MM.1S (cell line): ENCODE measurements around the gene EIF4H.

ENCODE experiments used
- DNase-seq: peaks from one replicate; pipeline ENCODE4 v3.0.0-alpha.2; 2015
- H2AFZ ChIP-seq: fragments of 300-600 bp; sonication (generic); 2 replicates; pipeline ENCODE4 v1.6.0; 2016; ENCODE audit warnings: antibody characterized with exemption, low read length
- H3F3A ChIP-seq: fragments of 300-600 bp; sonication (generic); 2 replicates; pipeline ENCODE4 v1.6.1; 2016; ENCODE audit warnings: mild to moderate bottlenecking, antibody characterized with exemption, low read length, moderate library complexity, mixed read lengths; ENCODE audit not compliant: insufficient read depth
- H3K27ac ChIP-seq: fragments of 300-600 bp; sonication (generic); 2 replicates; pipeline ENCODE4 v1.5.1; 2016; ENCODE audit warnings: mild to moderate bottlenecking, low read length
- H3K27me3 ChIP-seq: fragments of 300-600 bp; sonication (generic); replicated peaks from 2 replicates; pipeline ENCODE4 v1.6.0; 2016; ENCODE audit warnings: low read length; ENCODE audit not compliant: insufficient read depth
- H3K36me3 ChIP-seq: fragments of 300-600 bp; sonication (generic); replicated peaks from 2 replicates; pipeline ENCODE4 v1.6.1; 2016; ENCODE audit warnings: mild to moderate bottlenecking, low read length, mixed read lengths; ENCODE audit not compliant: insufficient read depth
- H3K4me1 ChIP-seq: fragments of 300-600 bp; sonication (generic); 2 replicates; pipeline ENCODE4 v1.6.1; 2016; ENCODE audit warnings: low read length, mixed read lengths
- H3K4me2 ChIP-seq: fragments of 300-600 bp; sonication (generic); 2 replicates; pipeline ENCODE4 v1.6.0; 2016; ENCODE audit warnings: low read depth, low read length
- H3K4me3 ChIP-seq: fragments of 300-600 bp; sonication (generic); 2 replicates; pipeline ENCODE4 v1.5.1; 2016; ENCODE audit warnings: low read length, mixed read lengths
- H3K79me2 ChIP-seq: fragments of 300-600 bp; sonication (generic); 2 replicates; pipeline ENCODE4 v1.6.1; 2016; ENCODE audit warnings: mixed run types, low read length, mixed read lengths
- H3K9ac ChIP-seq: fragments of 300-600 bp; sonication (generic); 2 replicates; pipeline ENCODE4 v1.6.1; 2016; ENCODE audit warnings: low read length, mixed read lengths
- H3K9me2 ChIP-seq: fragments of 300-600 bp; sonication (generic); replicated peaks from 2 replicates; pipeline ENCODE4 v1.6.1; 2016; ENCODE audit warnings: mild to moderate bottlenecking, low read length, mixed read lengths; ENCODE audit not compliant: insufficient read depth
- H3K9me3 ChIP-seq: fragments of 300-600 bp; sonication (generic); replicated peaks from 2 replicates; pipeline ENCODE4 v1.6.1; 2016; ENCODE audit warnings: mild to moderate bottlenecking, low read length, mixed read lengths; ENCODE audit not compliant: insufficient read depth
- H4K20me1 ChIP-seq: fragments of 300-600 bp; sonication (generic); 2 replicates; pipeline ENCODE4 v1.6.1; 2016; ENCODE audit warnings: mild to moderate bottlenecking, low read length, moderate library complexity, mixed read lengths; ENCODE audit not compliant: insufficient read depth
- CTCF ChIP-seq: fragments of 300-600 bp; sonication (generic); IDR thresholded peaks from 2 replicates; pipeline ENCODE4 v1.5.1; 2016; ENCODE audit warnings: antibody characterized with exemption, low read length, mixed read lengths
- EZH2 ChIP-seq: fragments of 300-600 bp; sonication (generic); optimal IDR thresholded peaks from 2 replicates; pipeline ENCODE3; 2017; ENCODE audit warnings: low read depth, mild to moderate bottlenecking, antibody characterized with exemption, low read length, mixed read lengths
- EZH2phosphoT487 ChIP-seq: fragments of 300-600 bp; sonication (generic); IDR thresholded peaks from 2 replicates; pipeline ENCODE4 v1.6.1; 2018; ENCODE audit warnings: antibody characterized with exemption, low read length

EIF4H gene

GRCh38 chr7:74225400-74225799 lies 51.2 kb downstream of the EIF4H start:
- H3K9me2 ChIP-seq: no peaks in the 10 kb centered on the region
- TF ChIP-seq EZH2 (no peak), EZH2phosphoT487 (no peak), CTCF (no peak)
- H3F3A ChIP-seq: no peaks in the 10 kb centered on the region
- no peaks in the 10 kb centered on the region for H3K36me3 ChIP-seq
- H3K27ac ChIP-seq: no peak overlapping the region
- no peak overlapping the region for H3K4me2 ChIP-seq
- no peaks in the 10 kb centered on the region for H3K9me3 ChIP-seq
- no peak overlapping the region for H3K9ac ChIP-seq
- H3K79me2 ChIP-seq: no peaks in the 10 kb centered on the region
- H3K27me3 ChIP-seq: no peaks in the 10 kb centered on the region
- H4K20me1 ChIP-seq: no peaks in the 10 kb centered on the region
- DNase-seq: no peak
- H3K4me1 ChIP-seq: no peaks in the 10 kb centered on the region
- no peak overlapping the region for H2AFZ ChIP-seq
- H3K4me3 ChIP-seq: no peak overlapping the region

GRCh38 chr7:74226633-74227032 lies 52.5 kb downstream of the EIF4H start:
- H4K20me1 ChIP-seq: no peaks in the 10 kb centered on the region
- H3K36me3 ChIP-seq: no peaks in the 10 kb centered on the region
- no peak overlapping the region for H3K4me2 ChIP-seq
- H3K27me3 ChIP-seq: no peaks in the 10 kb centered on the region
- no peak overlapping the region for H3K9ac ChIP-seq
- no peaks in the 10 kb centered on the region for H3F3A ChIP-seq
- H3K4me3 ChIP-seq: no peak overlapping the region
- H3K4me1 ChIP-seq: no peaks in the 10 kb centered on the region
- H3K9me3 ChIP-seq: no peaks in the 10 kb centered on the region
- no peaks in the 10 kb centered on the region for H3K79me2 ChIP-seq
- H3K27ac ChIP-seq: no peak overlapping the region
- TF ChIP-seq EZH2 (no peak), CTCF (no peak), EZH2phosphoT487 (no peak)
- H3K9me2 ChIP-seq: no peaks in the 10 kb centered on the region
- no peak for DNase-seq
- no peak overlapping the region for H2AFZ ChIP-seq

- Histone ChIP-seq H3K36me3 (no peaks in the 10 kb centered on the region; the same call in 1 of the 2 replicates), H3K9me2 (no peaks in the 10 kb centered on the region), H3F3A (no peaks in the 10 kb centered on the region), H3K9ac (no peak overlapping the region), H4K20me1 (no peaks in the 10 kb centered on the region), H3K4me2 (no peak overlapping the region), H2AFZ (no peak overlapping the region), H3K27me3 (no peaks in the 10 kb centered on the region), H3K79me2 (no peaks in the 10 kb centered on the region), H3K4me3 (no peak overlapping the region), H3K4me1 (no peaks in the 10 kb centered on the region), H3K27ac (no peak overlapping the region), H3K9me3 (no peaks in the 10 kb centered on the region)
- no peak for DNase-seq
- no peak for TF ChIP-seq EZH2phosphoT487
- no peak for TF ChIP-seq EZH2
- TF ChIP-seq CTCF: no peak
These were observed 55.1 kb downstream of the EIF4H start for GRCh38 chr7:74228951-74229900.
